Esophagus squamous epithelium (tissue), 4 donors: Measurements from ENCODE around the gene RELCH.

ENCODE experiments used
- CTCF ChIP-seq, 6 experiments: fragments of 450-650 bp in 4 of 6; fragments of 200-600 bp in 2 of 6; sonication (generic) in 2 of 6; IDR thresholded peaks; one replicate each; pipeline ENCODE4 v1.5.1; 2016 to 2019; ENCODE audit warnings: antibody characterized with exemption in 6 of 6, mild to moderate bottlenecking in 4 of 6, moderate library complexity in 4 of 6
- POLR2A ChIP-seq, 4 donors: fragments of 450-650 bp; IDR thresholded peaks; one replicate each; pipeline ENCODE4 v1.6.1; 2017; ENCODE audit warnings: antibody characterized with exemption in 4 of 4, mild to moderate bottlenecking in 4 of 4, moderate library complexity in 3 of 4

GRCh38 chr18:62338446-62339105, 151.5 kb downstream of the RELCH start:
- TF ChIP-seq CTCF (IDR thresholded peaks at IDR 0.05) = no peak
- TF ChIP-seq POLR2A (IDR thresholded peaks at IDR 0.05) = no peak
